ENCODE data around the gene CRB2.
"Not testable (repeated sequence)": the region's sequence is repeated elsewhere in the genome, so short reads cannot be mapped to it uniquely, and the experiment has no call there.

CRB2 gene

GRCh38 chr9:123397975-123398374 is 42.0 kb downstream of the CRB2 start:
- TF ChIP-seq CTCF (IDR thresholded peaks at IDR 0.05; ENCODE audit: insufficient read depth, low read depth, low read length, missing control alignments): no peak
- DNase-seq (ENCODE audit: low read depth): no peak
- H3K4me3 ChIP-seq (ENCODE audit: low read length): no peak overlapping the region

- not testable (repeated sequence) for DNase-seq (ENCODE audit: low read depth); H3K4me3 ChIP-seq (ENCODE audit: low read length)
Observed at GRCh38 chr9:123398938-123399337, 42.9 kb downstream of the CRB2 start.

DNA sequence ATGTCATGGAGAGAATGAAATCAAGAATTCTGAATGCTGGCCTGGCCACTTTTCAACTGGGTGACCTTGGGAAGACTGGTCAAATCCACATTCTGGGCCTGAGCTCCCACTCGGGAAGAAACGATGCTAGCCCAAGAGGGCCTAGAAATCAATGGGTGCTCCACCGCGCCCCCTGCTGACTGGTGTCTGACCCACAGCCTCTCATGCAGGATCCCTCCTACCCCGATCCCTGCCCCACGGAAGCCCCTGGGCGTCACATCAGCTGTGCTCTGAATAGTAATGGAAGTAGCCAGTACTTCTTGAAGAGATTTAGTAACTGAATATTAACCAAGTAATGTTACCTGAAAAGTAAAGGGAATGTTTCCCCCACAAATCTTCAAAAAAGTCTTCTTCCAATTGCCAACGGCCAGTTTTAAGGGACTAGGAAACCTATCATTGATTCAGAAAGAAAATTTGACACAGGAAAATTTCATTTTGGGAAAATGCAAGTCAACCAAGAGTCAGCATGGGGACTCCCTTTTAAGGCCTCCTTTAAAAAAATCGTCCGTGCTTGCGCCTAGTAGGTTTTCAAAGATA is 43.9 kb downstream of the CRB2 start:
- no peak overlapping the region for H3K4me3 ChIP-seq (ENCODE audit: low read length)
- no peak for DNase-seq (ENCODE audit: low read depth)

GRCh38 chr9:123400926-123401503 is 45.0 kb downstream of the CRB2 start:
- no peak for TF ChIP-seq CTCF (IDR thresholded peaks at IDR 0.05; ENCODE audit: insufficient read depth, low read depth, low read length, missing control alignments)
- no peak for DNase-seq (ENCODE audit: low read depth)

More for the DNA sequence above, 43.9 kb downstream of the CRB2 start:
- TF ChIP-seq CTCF (IDR thresholded peaks at IDR 0.05; ENCODE audit: insufficient read depth, low read depth, low read length, missing control alignments): peak; percentile 37

DNA sequence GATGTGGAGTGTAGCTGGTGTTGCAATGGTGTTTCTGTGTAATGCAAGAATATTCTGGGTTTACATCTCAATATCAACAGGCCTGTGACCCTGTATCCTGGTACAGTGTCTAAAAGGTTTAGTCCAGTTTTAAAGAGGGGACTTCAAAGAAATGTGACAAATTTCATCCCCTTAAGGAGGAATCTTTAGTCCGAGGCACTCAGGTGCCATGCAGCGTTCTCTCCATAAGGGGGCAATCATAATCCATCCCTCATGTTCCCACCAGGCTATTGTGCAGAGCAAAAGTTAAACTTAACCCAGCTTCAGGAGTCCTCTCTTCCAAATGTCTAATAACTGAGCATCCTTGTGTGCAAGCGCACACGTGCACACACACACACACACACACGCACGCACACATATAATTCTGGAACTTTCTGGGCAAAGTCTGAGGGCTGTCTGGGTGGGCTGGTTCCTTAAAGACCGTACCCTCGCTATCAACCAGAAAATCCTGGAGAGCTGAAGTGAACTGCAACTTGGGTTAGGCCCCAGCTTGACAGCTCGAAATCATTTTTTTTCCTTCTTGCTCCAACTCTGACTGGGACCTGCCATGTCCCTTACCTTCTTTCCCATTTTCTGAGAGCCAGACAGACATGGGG is 46.0 kb downstream of the CRB2 start:
- DNase-seq (ENCODE audit: low read depth): peak; percentile 41
- no peak overlapping the region for H3K4me3 ChIP-seq (ENCODE audit: low read length)
- TF ChIP-seq CTCF (IDR thresholded peaks at IDR 0.05; ENCODE audit: insufficient read depth, low read depth, low read length, missing control alignments): peak; percentile 76

More at GRCh38 chr9:123400926-123401503, 45.0 kb downstream of the CRB2 start:
- no peak overlapping the region for H3K4me3 ChIP-seq (ENCODE audit: low read length)

DNA sequence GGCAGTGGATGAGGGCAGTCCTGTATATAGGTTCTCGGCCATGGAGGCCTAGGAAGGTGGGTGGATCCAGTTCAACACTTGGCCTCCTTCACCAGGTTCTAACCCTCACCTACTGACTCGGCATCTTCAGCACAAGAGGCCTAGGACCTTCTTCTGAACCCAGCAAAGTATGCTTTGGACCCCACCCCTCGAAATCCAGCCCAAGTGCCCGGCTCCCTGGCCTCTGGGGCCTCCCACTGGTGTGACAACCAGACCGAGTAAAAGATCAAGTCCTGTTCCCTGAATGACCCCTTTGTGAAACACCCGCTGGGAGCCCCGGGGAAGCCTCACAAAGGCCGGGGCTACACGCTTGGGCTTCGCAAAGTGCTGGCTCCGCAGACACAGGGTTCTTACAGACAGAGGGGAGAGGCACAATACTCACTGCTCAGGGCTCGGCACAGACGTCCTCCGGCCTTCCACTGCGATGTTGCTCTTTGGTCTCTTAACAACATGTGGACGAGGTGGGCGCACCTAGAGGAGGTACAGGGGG is 47.0 kb downstream of the CRB2 start:
- TF ChIP-seq CTCF (IDR thresholded peaks at IDR 0.05; ENCODE audit: insufficient read depth, low read depth, low read length, missing control alignments): no peak
- no peak for DNase-seq (ENCODE audit: low read depth)
- no peak overlapping the region for H3K4me3 ChIP-seq (ENCODE audit: low read length)

GRCh38 chr9:123406016-123406415 is 50.0 kb downstream of the CRB2 start:
- peak; percentile 64 for DNase-seq (ENCODE audit: low read depth)
- no peak for TF ChIP-seq CTCF (IDR thresholded peaks at IDR 0.05; ENCODE audit: insufficient read depth, low read depth, low read length, missing control alignments)
- no peak overlapping the region for H3K4me3 ChIP-seq (ENCODE audit: low read length)
